Stimulated activated CD4-positive, alpha-beta T cell treated with anti-CD3 and anti-CD28 coated beads, Interleukin-4, amount 100 ng/mL, for 24 hours (primary cell): ENCODE results near the gene PRKCE.

Experiments used
- DNase-seq: peaks from one replicate; pipeline ENCODE4 v3.0.0-alpha.2; 2020

Gene PRKCE

GRCh38 chr2:46136953-46137352 lies 485.5 kb downstream of the PRKCE start:
- DNase-seq: no peak

DNA sequence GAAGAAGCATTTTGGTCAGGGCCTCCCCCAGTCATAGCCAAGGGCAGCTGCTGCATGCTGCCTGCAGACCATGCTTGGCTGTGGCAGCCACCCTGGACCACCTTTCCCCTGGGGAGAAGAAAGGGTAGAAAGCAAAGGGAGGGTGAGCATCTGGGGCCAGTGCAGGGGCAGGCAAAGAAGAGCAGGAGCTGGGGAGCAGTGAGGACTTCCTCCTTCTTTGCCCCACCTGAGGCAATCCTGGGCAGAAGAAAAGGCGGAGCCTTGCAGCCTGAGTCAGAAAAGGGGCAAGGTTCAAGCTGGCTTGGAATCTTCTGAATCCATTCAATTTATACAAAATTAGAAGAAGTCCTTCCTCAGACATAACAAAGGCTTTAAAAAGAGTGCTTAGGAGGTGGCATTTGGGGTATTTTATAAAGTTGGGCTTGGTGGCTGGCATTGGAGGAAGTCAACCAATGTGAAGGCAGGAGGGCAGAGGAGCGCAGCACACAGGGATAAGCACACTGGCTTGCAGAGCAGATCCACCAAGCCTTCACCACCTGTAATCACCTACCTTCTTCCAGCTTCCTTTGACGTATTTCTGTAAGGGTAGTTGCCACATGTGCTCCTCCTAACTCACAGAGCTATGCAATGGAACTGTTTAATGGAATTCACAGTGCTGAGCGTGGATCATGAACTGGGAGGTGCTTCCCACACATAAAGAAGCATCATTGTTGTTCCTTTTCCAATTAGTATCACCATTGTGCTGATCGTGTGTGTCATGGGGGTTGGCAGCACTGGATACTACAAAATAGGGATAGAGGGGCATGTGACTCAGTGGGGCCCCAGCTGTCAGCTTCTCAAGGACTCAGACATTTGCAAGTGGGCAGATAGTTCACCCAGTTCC lies 491.3 kb downstream of the PRKCE start:
- no peak for DNase-seq

DNA sequence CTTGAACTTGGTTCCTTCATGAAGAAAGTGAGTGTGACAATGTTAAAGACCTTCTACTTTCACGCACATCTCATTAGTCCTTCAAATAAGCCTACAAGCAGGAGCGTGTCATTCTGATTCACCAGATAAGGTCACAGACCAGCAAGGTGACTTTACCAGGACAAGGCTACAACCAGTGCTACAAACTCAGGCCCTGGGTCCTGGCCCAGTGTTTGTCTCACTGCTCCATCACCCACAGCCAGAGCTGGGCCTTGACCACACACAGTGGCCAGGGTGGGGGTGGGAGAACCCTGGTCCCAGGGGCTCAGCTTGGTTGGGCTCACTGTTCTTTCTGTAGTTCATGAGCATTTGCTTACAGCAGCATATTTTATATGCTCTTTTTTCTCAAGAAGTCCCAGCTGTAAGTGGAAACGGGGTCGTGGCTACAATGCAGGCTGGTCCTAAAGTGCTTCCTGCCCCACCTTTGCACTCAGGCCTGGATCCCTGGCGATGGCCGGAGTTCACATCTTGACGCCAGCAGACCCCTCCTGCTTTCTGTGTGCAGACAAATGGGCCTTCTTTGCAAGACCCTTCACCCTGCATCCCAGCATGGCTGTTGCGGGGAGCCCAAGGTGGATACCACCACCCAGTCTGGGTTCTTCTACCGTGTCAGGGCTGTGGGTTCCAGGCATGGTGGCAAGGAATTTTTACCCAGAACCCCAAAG lies 492.1 kb downstream of the PRKCE start:
- no peak for DNase-seq

- DNase-seq: no peak
Observed at GRCh38 chr2:46144133-46144800, 492.8 kb downstream of the PRKCE start.

GRCh38 chr2:46145017-46145416 lies 493.5 kb downstream of the PRKCE start:
- DNase-seq: no peak

DNA sequence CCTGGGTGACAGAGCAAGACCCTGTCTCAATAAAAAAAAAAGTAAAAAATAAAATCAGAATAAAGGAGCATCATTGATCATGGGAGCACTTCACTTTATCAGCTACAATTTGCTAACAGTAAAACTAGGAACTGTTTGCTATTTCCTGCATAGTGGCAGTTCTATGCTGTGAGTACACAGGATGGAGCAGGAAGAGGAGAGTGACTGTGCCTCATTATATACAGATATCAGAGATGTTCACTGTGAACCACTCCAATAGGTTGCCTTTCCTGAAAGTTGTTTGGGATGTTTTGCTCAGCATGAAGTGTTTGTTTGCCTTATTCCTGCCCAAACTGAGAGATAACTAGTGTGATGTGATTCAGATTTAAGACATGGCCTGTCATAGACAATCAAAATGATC lies 494.4 kb downstream of the PRKCE start:
- no peak for DNase-seq

- DNase-seq: no peak
Observed at GRCh38 chr2:46146866-46147502, 495.5 kb downstream of the PRKCE start.

GRCh38 chr2:46147626-46148368 lies 496.3 kb downstream of the PRKCE start:
- no peak for DNase-seq

GRCh38 chr2:46148369-46148736 lies 496.9 kb downstream of the PRKCE start:
- no peak for DNase-seq

DNA sequence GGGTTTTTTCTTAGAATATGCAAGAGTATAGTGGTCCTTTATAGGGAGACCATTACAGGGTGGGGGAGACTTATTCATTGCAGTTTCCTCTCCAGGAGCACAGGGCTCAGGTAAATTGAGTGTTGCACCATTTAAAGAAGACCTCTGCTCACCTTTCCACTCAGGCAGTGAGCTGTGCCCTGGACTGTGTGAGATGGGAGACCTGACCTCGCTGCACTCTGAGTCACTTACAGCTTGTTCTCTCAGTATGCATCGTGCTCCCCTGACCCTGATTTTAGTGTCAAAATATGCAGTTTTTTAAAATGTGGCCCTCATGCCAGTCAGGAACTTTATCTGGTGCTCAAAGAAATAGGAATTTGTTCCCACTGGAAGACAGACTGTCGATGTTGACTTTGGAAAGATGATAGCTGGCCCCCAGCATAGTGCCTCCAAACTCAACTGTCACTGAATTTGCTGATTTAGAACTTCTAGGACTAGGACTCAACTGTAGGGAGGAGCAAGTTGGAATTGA lies 499.0 kb downstream of the PRKCE start:
- no peak for DNase-seq

DNA sequence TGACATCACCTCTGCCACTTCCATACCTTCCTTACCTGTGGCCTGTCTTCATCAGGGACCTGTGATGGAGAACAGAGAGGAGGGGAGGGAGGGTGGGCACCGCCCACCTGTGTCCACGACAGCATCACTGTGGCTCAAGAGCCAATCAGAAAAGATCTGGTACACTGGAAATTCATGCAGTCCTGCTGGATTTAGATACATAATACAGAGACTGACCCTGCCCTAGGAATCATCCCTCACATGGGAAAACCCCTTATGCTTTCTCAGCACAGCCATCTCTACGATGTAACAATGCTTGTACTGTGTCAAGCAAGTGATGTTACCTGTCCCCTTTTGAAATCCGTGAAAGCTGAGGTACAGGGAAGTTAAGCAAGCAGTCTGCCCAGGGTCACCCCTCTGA lies 500.1 kb downstream of the PRKCE start:
- DNase-seq: no peak

DNA sequence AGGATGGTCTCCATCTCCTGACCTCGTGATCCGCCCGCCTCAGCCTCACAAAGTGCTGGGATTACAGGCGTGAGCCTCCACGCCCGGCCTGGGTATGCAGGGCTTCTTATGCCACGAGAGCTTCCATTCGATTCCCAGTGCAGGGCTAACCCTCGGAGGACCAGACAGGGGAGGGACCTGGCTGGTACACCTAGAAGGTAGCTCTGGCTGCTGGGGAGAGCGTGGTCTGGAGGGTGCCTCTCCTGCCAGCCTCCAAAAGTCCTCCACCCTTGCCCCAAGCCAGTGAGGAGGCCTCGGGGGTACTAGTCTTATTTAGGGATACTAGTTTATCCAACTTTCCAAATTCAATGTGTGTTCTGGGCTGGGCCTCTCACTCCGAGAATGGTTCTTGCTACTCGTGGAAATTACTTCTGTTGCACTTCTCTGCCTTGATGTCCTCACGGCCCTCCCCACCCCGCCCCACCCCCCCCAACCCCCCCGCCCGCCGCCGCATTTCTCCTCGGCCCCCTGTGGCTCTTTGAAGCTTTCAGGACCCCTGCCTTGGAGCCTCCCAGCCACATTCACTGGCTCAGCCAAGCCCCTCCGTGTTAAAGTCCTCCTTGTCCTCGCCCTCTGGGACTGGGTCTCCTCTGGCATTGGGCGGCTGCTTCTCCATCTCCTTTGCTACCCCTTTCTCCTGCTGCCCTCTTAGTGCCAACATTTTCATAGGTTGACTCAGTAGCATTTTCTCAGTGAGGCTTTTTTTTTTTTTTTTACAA lies 502.7 kb downstream of the PRKCE start:
- DNase-seq: no peak

- DNase-seq: no peak
Observed at GRCh38 chr2:46157072-46157965, 505.8 kb downstream of the PRKCE start.

- DNase-seq: no peak
Observed at GRCh38 chr2:46157966-46158310, 506.5 kb downstream of the PRKCE start.

DNA sequence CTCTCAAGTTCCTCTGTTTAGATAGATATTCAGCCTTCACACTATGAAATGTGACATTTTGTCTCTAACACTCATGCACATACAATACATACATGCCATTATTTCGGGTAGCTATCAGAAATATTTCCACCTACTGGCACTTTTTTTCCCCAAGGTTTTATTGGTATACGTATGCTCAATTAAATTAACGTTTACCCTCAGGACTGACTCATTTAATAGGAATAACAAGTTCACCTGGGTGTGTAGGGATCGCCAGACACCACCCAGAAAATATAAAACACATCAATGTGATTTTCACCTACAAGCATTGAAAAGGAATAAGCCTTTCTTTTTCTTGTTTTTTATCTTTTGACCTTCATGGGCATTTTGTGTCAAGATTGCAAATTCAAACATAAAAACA lies 507.2 kb downstream of the PRKCE start:
- DNase-seq: no peak

DNA sequence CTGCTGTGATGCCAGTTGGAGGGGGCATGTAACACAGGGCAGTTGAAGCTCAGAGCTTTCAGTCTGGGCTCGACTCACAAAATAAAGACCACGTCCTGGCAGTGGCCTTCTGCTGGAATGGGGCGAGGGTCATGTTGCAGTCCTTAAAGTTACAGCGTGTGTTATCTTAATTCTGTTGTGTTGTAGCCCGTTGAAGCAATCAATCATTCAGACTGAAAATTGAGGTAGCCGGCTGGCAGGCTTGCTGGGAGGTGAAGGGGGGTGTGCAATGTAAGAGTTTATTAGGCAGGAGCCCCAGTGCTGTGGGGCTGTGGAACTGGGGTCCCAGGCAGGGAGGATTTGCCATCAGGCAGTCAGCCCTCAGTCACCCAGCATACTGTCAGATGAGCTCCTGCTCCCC lies 508.9 kb downstream of the PRKCE start:
- DNase-seq: no peak

GRCh38 chr2:46161315-46161714 lies 509.8 kb downstream of the PRKCE start:
- no peak for DNase-seq

DNA sequence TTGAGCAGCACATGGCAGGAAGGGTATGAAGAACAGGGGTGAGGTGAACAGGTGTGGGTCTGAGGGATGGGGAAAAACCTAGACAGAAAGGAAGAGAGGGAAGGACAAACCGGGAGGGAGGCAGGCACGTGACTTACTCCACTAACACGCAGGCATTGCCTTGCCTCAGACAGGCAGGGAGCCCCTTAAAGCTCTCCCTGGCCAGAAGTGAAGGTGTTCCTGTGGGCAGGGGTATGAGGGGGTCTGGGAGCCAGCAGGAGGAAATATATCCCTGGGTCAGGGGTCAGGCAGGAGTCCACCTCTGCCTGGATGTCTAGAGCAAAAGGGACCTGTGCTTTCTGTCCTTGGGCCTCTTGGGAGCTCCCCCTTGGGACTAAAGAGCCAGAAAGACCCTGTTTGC lies 510.4 kb downstream of the PRKCE start:
- DNase-seq: no peak

DNA sequence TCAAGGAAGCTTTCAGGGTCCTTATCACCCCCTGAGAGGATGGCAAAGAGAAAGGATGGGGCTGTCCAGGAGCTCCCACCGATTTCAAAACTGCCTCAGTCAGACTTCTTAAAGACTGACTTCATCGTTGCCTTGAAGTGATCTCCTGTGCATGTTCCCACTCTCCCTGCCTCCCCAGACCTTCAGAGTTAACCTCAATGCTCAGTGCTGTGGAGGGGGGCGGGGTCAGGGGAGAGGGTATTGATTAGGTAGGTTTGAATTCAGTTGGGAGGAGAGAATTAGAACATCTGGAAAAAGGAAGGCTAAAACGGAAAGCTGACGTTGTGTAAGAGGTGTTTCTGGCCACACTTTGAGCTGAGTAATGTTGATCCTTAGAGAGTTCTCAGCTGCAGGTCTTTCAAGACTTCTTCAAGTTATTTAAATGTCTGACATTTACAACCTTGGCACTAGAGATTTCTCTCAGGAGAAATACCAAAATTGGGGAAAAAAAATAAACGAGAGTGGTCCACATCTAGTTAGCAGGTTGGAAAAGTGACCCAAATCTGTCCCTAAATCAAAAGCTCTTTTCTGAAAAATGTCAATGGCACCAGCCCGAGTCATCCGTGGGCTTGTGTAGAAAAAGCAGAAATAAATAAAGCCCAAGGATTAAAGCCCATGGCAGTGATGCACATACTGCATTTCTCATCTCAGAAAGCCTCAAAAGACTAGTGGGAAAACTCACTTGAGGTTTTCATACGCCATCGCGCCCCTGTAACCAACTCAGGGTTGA lies 511.0 kb downstream of the PRKCE start:
- DNase-seq: no peak

DNA sequence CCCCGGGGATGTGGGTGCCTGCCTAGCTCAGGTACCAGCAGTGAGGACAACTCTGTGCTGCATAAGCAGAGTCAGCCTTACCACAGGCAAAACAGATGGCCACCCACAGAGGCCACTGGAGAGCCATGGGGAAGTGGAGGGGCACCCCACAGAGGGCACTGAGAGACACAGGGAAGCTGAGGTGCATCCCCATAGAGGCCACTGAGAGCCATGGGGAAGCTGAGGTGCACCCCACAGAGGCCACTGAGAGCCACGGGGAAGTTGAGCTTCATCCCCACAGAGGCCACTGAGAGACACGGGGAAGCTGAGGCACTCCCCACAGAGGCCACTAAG lies 511.6 kb downstream of the PRKCE start:
- DNase-seq: no peak
